Measurements from ENCODE around the gene PCDH15. TPM values are rescaled to one million over a fixed set of nuclear protein-coding genes. Genes with fewer than 3 reads are reported as not detected.
"Not testable (repeated sequence)": the region's sequence is repeated elsewhere in the genome, so short reads cannot be mapped to it uniquely, and the experiment has no call there.

The PCDH15 gene
- polyA plus RNA-seq, 1 of the 3 experiments (the other 2 are of a cell fraction), result 0.03 TPM

GRCh38 chr10:53930648-53931047, 870.4 kb downstream of the PCDH15 start:
- Histone ChIP-seq H3K9me3 (no peaks in the 10 kb centered on the region), H3K36me3 (replicated peaks in 1 of 2; ENCODE audit: control insufficient read depth in 1 of 2, insufficient read depth in 2 of 2, low read length in 1 of 2) (no peaks in the 10 kb centered on the region), H3K27me3 (ENCODE audit: insufficient read depth) (no peaks in the 10 kb centered on the region), H4K20me1 (ENCODE audit: insufficient read depth) (no peaks in the 10 kb centered on the region), H3K4me2 (no peak overlapping the region), H3K27ac (ENCODE audit: low read depth in 2 of 2, low read length in 1 of 2) (no peak overlapping the region), H3K4me1 (ENCODE audit: control insufficient read depth in 1 of 2, insufficient read depth in 2 of 2, low read depth in 1 of 2, low read length in 1 of 2) (no peaks in the 10 kb centered on the region), H3K9ac (no peak overlapping the region), H3K4me3 (ENCODE audit: low read depth in 2 of 2, low read length in 1 of 2) (no peak overlapping the region), H2AFZ (ENCODE audit: low read depth) (no peak overlapping the region), H3K9me2 (no peaks in the 10 kb centered on the region), H3F3A (replicated peaks; ENCODE audit: insufficient read depth) (no peaks in the 10 kb centered on the region), H3K79me2 (ENCODE audit: insufficient read depth) (no peaks in the 10 kb centered on the region)
- no peak for TF ChIP-seq YY1 (IDR thresholded peaks at IDR 0.05; ENCODE audit: low read depth)
- TF ChIP-seq RXRA (IDR thresholded peaks at IDR 0.05; ENCODE audit: borderline replicate concordance, low read depth), result no peak
- no peak for TF ChIP-seq TCF12 (IDR thresholded peaks at IDR 0.05)
- TF ChIP-seq MEF2A (IDR thresholded peaks at IDR 0.05; ENCODE audit: borderline replicate concordance, low read depth), result no peak
- TF ChIP-seq JUND (IDR thresholded peaks at IDR 0.05), result no peak
- TF ChIP-seq SMC3 (IDR thresholded peaks at IDR 0.05; ENCODE audit: low read depth, low read length), result no peak
- DNase-seq, result no peak
- CTCF ChIA-PET, result no interaction called here
- 32% methylated on average over 3 of the region's 3 CpGs for WGBS (ENCODE audit: low lambda C conversion rate)
- POLR2A ChIA-PET, result no interaction called here

DNA sequence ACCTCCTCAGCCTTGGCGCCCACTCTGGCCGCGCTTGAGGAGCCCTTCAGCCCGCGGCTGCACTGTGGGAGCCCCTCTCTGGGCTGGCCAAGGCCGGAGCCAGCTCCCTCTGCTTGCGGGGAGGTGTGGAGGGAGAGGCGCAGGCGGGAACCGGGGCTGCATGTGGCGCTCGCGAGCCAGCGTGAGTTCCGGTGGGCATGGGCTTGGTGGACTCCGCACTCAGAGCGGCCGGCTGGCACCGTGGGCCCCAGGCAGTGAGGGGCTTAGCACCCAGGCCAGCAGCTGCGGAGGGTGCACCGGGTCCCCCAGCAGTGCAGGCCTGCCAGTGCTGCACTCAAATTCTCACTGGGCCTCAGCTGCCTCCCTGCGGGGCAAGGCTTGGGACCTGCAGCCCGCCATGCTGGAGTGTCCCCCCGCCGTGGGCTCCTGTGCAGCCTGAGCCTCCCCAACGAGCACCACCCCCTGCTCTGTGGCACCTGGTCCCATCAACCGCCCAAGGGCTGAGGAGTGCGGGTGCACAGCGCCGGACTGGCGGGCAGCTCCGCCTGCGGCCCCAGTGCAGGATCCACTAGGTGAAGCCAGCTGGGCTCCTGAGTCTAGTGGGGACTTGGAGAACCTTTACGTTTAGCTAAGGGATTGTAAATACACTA, 876.9 kb downstream of the PCDH15 start:
- H3K9me2 ChIP-seq; H3F3A ChIP-seq (replicated peaks; ENCODE audit: insufficient read depth); DNase-seq; H3K27ac ChIP-seq (ENCODE audit: low read depth in 2 of 2, low read length in 1 of 2); H4K20me1 ChIP-seq (ENCODE audit: insufficient read depth); H3K4me3 ChIP-seq (ENCODE audit: low read depth in 2 of 2, low read length in 1 of 2); H2AFZ ChIP-seq (ENCODE audit: low read depth); POLR2A ChIA-PET; H3K36me3 ChIP-seq (replicated peaks in 1 of 2; ENCODE audit: control insufficient read depth in 1 of 2, insufficient read depth in 2 of 2, low read length in 1 of 2); H3K79me2 ChIP-seq (ENCODE audit: insufficient read depth); H3K4me2 ChIP-seq; H3K9me3 ChIP-seq; H3K27me3 ChIP-seq (ENCODE audit: insufficient read depth); H3K4me1 ChIP-seq (ENCODE audit: control insufficient read depth in 1 of 2, insufficient read depth in 2 of 2, low read depth in 1 of 2, low read length in 1 of 2); H3K9ac ChIP-seq: not testable (repeated sequence)
- CTCF ChIA-PET, result interaction anchor here (1.2 kb wide), 1 partner anchor 14 kb away, joined by 5 read pairs; no protein-coding TSS in a partner anchor
- 79% methylated on average over 7 of the region's 34 CpGs for WGBS (ENCODE audit: low lambda C conversion rate)

GRCh38 chr10:53918755-53919154, 882.3 kb downstream of the PCDH15 start:
- 28% methylated on average over 4 of the region's 4 CpGs for WGBS (ENCODE audit: low lambda C conversion rate)
- H4K20me1 ChIP-seq (ENCODE audit: insufficient read depth), result no peaks in the 10 kb centered on the region
- no peaks in the 10 kb centered on the region for H3K79me2 ChIP-seq (ENCODE audit: insufficient read depth)
- no peaks in the 10 kb centered on the region for H3K9me2 ChIP-seq
- no peak overlapping the region for H3K4me2 ChIP-seq
- no peaks in the 10 kb centered on the region for H3F3A ChIP-seq (replicated peaks; ENCODE audit: insufficient read depth)
- no peak overlapping the region for H3K27ac ChIP-seq (ENCODE audit: low read depth in 2 of 2, low read length in 1 of 2)
- H2AFZ ChIP-seq (ENCODE audit: low read depth), result no peak overlapping the region
- H3K4me1 ChIP-seq (ENCODE audit: control insufficient read depth in 1 of 2, insufficient read depth in 2 of 2, low read depth in 1 of 2, low read length in 1 of 2), result no peaks in the 10 kb centered on the region
- no peaks in the 10 kb centered on the region for H3K27me3 ChIP-seq (ENCODE audit: insufficient read depth)
- ChIA-PET CTCF (no interaction called here), POLR2A (no interaction called here)
- H3K9me3 ChIP-seq, result no peaks in the 10 kb centered on the region
- no peak overlapping the region for H3K9ac ChIP-seq
- H3K36me3 ChIP-seq (replicated peaks in 1 of 2; ENCODE audit: control insufficient read depth in 1 of 2, insufficient read depth in 2 of 2, low read length in 1 of 2), result no peaks in the 10 kb centered on the region
- no peak overlapping the region for H3K4me3 ChIP-seq (ENCODE audit: low read depth in 2 of 2, low read length in 1 of 2)
- no peak for DNase-seq
- no peak for TF ChIP-seq NRF1 (IDR thresholded peaks at IDR 0.05; ENCODE audit: low read depth, low read length)
- no peak for TF ChIP-seq ELF1 (IDR thresholded peaks at IDR 0.05)
- TF ChIP-seq SMC3 (IDR thresholded peaks at IDR 0.05; ENCODE audit: low read depth, low read length), result no peak
- no peak for TF ChIP-seq EP300 (IDR thresholded peaks at IDR 0.05; ENCODE audit: borderline replicate concordance in 1 of 2, low read depth in 1 of 2, low read length in 1 of 2)
- no peak for TF ChIP-seq PBX3 (IDR thresholded peaks at IDR 0.05)
- TF ChIP-seq RCOR1 (IDR thresholded peaks at IDR 0.05; ENCODE audit: low read length), result no peak
- TF ChIP-seq POLR2AphosphoS5 (IDR thresholded peaks at IDR 0.05; ENCODE audit: low read depth, low read length), result no peak
- TF ChIP-seq TCF12 (IDR thresholded peaks at IDR 0.05), result no peak
- TF ChIP-seq, protein P1, sequence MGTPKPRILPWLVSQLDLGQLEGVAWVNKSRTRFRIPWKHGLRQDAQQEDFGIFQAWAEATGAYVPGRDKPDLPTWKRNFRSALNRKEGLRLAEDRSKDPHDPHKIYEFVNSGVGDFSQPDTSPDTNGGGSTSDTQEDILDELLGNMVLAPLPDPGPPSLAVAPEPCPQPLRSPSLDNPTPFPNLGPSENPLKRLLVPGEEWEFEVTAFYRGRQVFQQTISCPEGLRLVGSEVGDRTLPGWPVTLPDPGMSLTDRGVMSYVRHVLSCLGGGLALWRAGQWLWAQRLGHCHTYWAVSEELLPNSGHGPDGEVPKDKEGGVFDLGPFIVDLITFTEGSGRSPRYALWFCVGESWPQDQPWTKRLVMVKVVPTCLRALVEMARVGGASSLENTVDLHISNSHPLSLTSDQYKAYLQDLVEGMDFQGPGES (IDR thresholded peaks at IDR 0.05; ENCODE audit: low read depth, low read length), result no peak
- TF ChIP-seq, protein P2, sequence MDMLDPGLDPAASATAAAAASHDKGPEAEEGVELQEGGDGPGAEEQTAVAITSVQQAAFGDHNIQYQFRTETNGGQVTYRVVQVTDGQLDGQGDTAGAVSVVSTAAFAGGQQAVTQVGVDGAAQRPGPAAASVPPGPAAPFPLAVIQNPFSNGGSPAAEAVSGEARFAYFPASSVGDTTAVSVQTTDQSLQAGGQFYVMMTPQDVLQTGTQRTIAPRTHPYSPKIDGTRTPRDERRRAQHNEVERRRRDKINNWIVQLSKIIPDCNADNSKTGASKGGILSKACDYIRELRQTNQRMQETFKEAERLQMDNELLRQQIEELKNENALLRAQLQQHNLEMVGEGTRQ (IDR thresholded peaks at IDR 0.05; ENCODE audit: borderline replicate concordance, low read depth, low read length), result no peak
- no peak for TF ChIP-seq FOSL2 (IDR thresholded peaks at IDR 0.05; ENCODE audit: borderline replicate concordance, low read depth)
- no peak for TF ChIP-seq USF1 (IDR thresholded peaks at IDR 0.05; ENCODE audit: borderline replicate concordance, low read depth)
- no peak for TF ChIP-seq FOXJ3 (CRISPR knock-in tag; IDR thresholded peaks at IDR 0.05)
- TF ChIP-seq, protein P3, sequence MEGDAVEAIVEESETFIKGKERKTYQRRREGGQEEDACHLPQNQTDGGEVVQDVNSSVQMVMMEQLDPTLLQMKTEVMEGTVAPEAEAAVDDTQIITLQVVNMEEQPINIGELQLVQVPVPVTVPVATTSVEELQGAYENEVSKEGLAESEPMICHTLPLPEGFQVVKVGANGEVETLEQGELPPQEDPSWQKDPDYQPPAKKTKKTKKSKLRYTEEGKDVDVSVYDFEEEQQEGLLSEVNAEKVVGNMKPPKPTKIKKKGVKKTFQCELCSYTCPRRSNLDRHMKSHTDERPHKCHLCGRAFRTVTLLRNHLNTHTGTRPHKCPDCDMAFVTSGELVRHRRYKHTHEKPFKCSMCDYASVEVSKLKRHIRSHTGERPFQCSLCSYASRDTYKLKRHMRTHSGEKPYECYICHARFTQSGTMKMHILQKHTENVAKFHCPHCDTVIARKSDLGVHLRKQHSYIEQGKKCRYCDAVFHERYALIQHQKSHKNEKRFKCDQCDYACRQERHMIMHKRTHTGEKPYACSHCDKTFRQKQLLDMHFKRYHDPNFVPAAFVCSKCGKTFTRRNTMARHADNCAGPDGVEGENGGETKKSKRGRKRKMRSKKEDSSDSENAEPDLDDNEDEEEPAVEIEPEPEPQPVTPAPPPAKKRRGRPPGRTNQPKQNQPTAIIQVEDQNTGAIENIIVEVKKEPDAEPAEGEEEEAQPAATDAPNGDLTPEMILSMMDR (IDR thresholded peaks at IDR 0.05), result no peak
